KBM-7 (cell line): ENCODE data around the gene FOXP4.

Experiments
- DNase-seq: peaks from one replicate; pipeline ENCODE4 v3.0.0-alpha.2; 2015
- in situ Hi-C: fragments of 300-500 bp; cut with MboI; formaldehyde crosslinking; loops from 2 replicates; pipeline ENCODE4 v1.14.3; 2020; ENCODE audit warnings: low sequenced_read_pairs, low pct_unique_long_range_greater_than_20kb, mixed read lengths

The FOXP4 gene

GRCh38 chr6:41576667-41577066 is 30.5 kb downstream of the FOXP4 start:
- in situ Hi-C loops: no loop called here
- DNase-seq: no peak

- in situ Hi-C loops: no loop called here
- DNase-seq: no peak
These were observed 31.4 kb downstream of the FOXP4 start for GRCh38 chr6:41577356-41578216.

GRCh38 chr6:41578217-41579087 is 32.3 kb downstream of the FOXP4 start:
- in situ Hi-C loops: no loop called here
- DNase-seq: peak; percentile 78

DNA sequence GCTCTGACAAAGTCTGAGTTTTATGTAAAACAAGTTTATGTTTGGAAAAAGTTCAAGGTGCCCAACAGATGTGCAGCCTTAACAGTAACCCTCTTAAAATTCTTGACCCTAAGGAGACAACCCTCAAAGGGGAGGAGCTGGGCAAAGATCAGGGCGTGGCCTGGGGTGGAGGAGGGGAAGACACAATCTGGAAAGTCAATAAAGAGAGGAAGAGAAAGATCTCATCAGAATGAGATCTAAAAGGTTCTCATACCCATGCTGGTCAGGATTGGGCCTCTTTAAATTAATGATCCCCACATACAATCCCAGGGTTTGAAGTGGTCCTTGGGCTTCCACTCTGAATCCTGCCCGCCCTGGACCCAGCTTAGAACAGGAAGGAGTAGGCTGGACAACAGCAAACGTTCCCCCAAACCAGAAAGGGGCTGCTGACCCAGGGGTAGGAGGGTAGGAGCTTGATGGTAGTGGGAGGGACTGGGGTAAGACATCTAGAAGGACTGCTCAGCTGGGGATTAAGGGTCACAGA is 33.0 kb downstream of the FOXP4 start:
- peak; percentile 45 for DNase-seq
- in situ Hi-C loops: no loop called here

- no peak for DNase-seq
- in situ Hi-C loops: no loop called here
These were observed 34.5 kb downstream of the FOXP4 start for GRCh38 chr6:41580690-41581089.

DNA sequence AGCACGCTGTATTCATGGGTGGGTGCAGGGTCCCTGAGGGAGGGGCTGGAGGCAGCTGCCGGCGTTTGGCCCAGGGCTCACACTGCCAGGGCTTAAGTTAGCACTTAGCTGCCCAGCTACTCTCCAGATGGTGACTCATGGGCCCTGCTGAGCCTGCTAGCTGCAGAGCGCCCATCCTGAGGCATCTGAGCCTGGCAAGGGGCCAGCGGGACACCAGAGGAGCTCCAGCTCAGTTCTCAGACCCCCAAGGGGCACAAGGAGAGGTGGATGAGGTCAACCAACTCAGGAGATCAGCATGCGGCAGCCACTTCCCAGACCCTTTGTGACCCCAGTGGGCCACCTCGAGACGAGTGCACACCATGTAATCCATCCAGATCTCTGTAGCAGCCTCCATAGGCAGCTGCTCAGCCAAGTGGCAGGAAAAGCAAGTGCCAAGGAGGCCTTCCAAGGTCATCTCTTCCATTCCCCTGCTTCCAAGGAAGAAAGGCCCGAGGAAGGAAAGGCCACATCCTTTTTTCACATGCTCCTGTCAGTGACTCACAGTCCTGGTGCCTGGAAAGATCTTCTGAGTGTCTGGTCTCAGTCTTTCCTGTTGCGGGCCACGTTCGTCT is 35.3 kb downstream of the FOXP4 start:
- no peak for DNase-seq
- in situ Hi-C loops: no loop called here

- no peak for DNase-seq
- in situ Hi-C loops: no loop called here
These were observed 36.4 kb downstream of the FOXP4 start for GRCh38 chr6:41582540-41582939.

GRCh38 chr6:41583565-41583964 is 37.4 kb downstream of the FOXP4 start:
- in situ Hi-C loops: no loop called here

GRCh38 chr6:41584205-41584604 is 38.0 kb downstream of the FOXP4 start:
- no peak for DNase-seq
- in situ Hi-C loops: no loop called here

More at GRCh38 chr6:41583565-41583964, 37.4 kb downstream of the FOXP4 start:
- DNase-seq: no peak

GRCh38 chr6:41584668-41585205 is 38.6 kb downstream of the FOXP4 start:
- in situ Hi-C loops: no loop called here
- no peak for DNase-seq

- in situ Hi-C loops: no loop called here
- no peak for DNase-seq
These were observed 39.4 kb downstream of the FOXP4 start for GRCh38 chr6:41585605-41586004.

- in situ Hi-C loops: no loop called here
- DNase-seq: no peak
These were observed 40.2 kb downstream of the FOXP4 start for GRCh38 chr6:41586252-41587007.

DNA sequence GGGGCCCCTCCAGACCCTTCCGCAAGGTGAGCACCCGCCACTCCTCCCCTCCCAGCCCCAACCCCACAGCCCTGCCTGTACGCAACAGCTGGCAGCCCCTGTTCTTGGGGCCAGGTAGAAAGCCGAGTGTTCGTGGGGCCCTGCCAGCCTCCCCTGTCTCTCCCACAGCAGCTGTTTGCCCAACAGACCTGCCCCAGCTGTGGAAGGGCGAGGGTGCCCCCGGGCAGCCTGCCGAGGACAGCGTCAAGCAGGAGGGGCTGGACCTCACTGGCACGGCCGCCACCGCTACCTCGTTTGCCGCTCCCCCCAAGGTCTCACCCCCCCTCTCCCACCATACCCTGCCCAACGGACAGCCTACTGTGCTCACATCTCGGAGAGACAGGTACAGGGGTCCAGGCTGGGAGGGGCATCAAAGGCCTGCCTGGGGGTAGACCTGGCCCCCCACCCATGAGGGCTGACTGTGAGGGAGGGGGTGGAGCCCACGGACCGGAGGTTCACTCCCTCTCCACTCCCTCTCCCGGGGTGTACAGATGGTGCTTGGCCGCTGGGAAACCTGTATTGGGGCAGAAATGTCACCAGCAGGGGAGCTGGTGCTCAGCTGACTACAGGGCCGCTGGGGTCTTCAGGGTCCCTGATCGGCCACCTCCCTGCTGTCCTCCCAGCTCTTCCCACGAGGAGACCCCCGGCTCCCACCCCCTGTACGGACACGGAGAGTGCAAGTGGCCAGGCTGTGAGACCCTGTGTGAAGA is 41.1 kb downstream of the FOXP4 start:
- no peak for DNase-seq
- in situ Hi-C loops: no loop called here

DNA sequence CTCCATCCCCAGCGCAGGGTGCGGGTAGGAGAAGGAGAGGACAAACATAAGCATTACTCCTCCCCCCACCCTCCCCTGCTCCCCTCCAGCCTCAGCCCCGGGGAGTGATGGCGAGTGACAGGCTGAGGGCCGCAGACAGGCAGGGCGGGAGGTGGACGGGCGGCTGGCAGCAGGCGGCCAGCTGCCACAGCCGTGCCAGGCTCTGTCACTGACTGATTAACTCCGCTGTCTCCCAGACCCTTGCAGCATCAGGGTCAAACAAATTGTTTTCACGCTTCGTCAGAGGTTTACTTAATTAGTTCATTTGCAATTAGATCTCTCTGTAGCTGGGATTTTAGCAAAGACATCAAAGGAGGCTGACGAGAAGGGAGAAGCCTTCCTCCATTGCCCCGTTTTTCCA is 41.9 kb downstream of the FOXP4 start:
- in situ Hi-C loops: no loop called here
- DNase-seq: no peak

GRCh38 chr6:41589223-41589622 is 43.0 kb downstream of the FOXP4 start:
- in situ Hi-C loops: no loop called here
- no peak for DNase-seq

- no peak for DNase-seq
- in situ Hi-C loops: loop anchor here (10.0 kb wide), 1 partner anchor 215 kb away; no protein-coding TSS in a partner anchor
These were observed 43.7 kb downstream of the FOXP4 start for GRCh38 chr6:41589636-41590622.

- DNase-seq: no peak
- in situ Hi-C loops: loop anchor here (10.0 kb wide), 1 partner anchor 216 kb away; no protein-coding TSS in a partner anchor
These were observed 44.9 kb downstream of the FOXP4 start for GRCh38 chr6:41591122-41591521.
